ENCODE data around the gene DNMT3A. TPM values are rescaled to one million over a fixed set of nuclear protein-coding genes. Genes with fewer than 3 reads are reported as not detected.

DNMT3A gene
- total RNA-seq, 1 experiment from 2014 or later, result 8.0 TPM

DNA sequence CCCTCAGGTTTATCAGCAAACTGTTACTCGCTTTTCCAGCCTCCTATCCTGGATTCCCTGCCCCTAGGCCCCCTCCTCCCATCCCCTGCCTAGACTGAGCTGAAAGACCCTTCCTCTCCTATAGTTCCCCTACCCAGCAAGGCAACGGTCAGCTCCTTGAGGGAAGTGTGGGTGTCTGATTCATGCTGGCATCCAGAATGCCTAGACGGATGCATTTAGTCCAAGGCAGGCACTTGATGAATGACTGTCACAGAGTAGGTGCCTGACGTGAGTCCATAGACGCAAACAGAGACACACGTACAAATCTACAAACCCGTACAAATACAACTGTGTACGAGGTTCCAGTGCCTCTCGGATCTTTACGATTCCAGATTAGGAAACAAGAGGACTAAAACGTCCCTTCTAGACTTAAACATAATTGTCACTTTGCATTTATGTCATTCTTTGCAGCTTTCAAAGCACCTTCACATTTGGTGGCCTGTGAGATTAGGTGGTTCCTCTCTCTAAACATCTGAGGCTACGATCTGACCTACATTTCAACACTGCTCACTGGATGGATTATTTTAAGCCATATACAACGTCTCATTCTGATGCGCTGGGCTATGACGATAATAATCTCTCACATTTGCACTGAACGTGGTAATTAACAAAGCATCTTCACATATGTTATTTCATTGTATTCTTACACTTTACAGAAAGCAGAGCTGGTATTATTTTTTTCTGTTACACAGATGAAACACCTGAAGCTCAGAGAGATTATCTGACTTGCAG is 36.7 kb downstream of the DNMT3A start:
- Mint-ChIP-seq H3K27ac (ENCODE audit: low read depth, unreplicated experiment) (no peak overlapping the region), H3K4me1 (ENCODE audit: insufficient read depth, unreplicated experiment) (peaks cover 11% of the 10 kb centered on the region), H3K27me3 (ENCODE audit: insufficient read depth, unreplicated experiment) (no peaks in the 10 kb centered on the region), H3K36me3 (ENCODE audit: insufficient read depth, unreplicated experiment) (peaks cover 19% of the 10 kb centered on the region), H3K9me3 (ENCODE audit: unreplicated experiment) (no peaks in the 10 kb centered on the region), H3K4me3 (ENCODE audit: unreplicated experiment) (no peak overlapping the region)
- intact Hi-C loops (cut with micrococcal nuclease), result no loop called here
- BruUV-seq (replicated peaks), result no TSS peak
- POLR2A ChIA-PET, result no interaction called here
- CTCF ChIA-PET, result interaction anchor here (0.6 kb wide), 1 partner anchor 57 kb away, joined by 4 read pairs; no protein-coding TSS in a partner anchor
- TF ChIP-seq, protein P1, sequence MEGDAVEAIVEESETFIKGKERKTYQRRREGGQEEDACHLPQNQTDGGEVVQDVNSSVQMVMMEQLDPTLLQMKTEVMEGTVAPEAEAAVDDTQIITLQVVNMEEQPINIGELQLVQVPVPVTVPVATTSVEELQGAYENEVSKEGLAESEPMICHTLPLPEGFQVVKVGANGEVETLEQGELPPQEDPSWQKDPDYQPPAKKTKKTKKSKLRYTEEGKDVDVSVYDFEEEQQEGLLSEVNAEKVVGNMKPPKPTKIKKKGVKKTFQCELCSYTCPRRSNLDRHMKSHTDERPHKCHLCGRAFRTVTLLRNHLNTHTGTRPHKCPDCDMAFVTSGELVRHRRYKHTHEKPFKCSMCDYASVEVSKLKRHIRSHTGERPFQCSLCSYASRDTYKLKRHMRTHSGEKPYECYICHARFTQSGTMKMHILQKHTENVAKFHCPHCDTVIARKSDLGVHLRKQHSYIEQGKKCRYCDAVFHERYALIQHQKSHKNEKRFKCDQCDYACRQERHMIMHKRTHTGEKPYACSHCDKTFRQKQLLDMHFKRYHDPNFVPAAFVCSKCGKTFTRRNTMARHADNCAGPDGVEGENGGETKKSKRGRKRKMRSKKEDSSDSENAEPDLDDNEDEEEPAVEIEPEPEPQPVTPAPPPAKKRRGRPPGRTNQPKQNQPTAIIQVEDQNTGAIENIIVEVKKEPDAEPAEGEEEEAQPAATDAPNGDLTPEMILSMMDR (IDR thresholded peaks at IDR 0.05; ENCODE audit: unreplicated experiment), result no peak
- no peak for DNase-seq (ENCODE audit: unreplicated experiment)

DNA sequence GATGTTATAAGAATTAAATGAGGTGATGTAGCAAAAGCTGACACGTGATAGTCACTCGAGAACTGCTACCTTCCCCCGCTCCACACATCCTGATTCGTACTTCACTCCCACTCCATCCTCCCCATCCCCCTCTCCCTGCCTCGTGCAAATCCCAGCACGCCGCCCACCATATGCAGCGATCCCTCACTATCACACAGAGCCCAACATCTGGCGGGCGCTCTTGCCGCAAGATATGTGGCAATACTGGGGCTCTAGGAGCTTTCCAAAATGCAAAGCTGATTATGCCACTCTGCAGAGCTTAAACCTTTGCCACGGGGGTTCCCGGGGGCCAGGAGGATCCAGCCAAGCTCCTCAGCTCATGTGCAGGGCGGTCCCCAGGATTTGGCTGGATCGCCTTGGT is 37.4 kb downstream of the DNMT3A start:
- intact Hi-C loops (cut with micrococcal nuclease), result no loop called here
- POLR2A ChIA-PET, result no interaction called here
- H3K36me3 Mint-ChIP-seq (ENCODE audit: insufficient read depth, unreplicated experiment), result peaks cover 23% of the 10 kb centered on the region
- DNase-seq (ENCODE audit: unreplicated experiment), result no peak
- CTCF ChIA-PET, result no interaction called here
- H3K4me3 Mint-ChIP-seq (ENCODE audit: unreplicated experiment), result no peak overlapping the region
- no peak overlapping the region for H3K27ac Mint-ChIP-seq (ENCODE audit: low read depth, unreplicated experiment)
- H3K9me3 Mint-ChIP-seq (ENCODE audit: unreplicated experiment), result no peaks in the 10 kb centered on the region
- TF ChIP-seq, protein P1 (IDR thresholded peaks at IDR 0.05; ENCODE audit: unreplicated experiment), result no peak
- peaks cover 11% of the 10 kb centered on the region for H3K4me1 Mint-ChIP-seq (ENCODE audit: insufficient read depth, unreplicated experiment)
- no peaks in the 10 kb centered on the region for H3K27me3 Mint-ChIP-seq (ENCODE audit: insufficient read depth, unreplicated experiment)
- BruUV-seq (replicated peaks), result no TSS peak

DNA sequence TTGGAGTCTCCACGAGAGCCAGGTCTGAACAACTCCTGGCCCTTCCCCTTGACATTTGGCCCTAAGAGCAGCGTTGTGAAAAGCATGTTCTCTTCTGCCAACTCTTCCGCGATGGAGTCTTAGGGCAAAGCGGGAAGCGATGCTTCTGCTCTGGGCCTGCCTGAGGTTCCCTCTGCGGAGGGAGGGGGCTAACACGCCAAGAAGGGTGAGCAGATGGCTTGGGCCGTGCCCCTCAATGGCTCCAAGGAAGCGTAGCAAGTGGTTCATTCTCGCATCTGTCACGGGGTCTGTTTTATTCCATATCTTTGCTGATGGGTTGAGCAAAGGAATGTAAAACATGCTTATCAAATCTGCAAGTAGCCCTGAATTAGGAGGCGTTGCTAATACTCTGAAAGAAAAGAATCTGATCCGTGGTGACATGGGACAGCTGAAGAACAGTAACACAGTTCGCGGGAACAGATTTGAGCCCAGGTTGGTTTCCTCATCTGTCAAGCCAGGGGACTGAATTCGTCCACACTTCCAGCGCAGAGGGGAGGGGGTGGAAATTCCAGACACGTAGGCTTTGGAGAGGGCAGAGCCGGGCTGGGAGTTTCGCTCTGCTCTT is 38.0 kb downstream of the DNMT3A start:
- H3K4me1 Mint-ChIP-seq (ENCODE audit: insufficient read depth, unreplicated experiment), result peaks cover 11% of the 10 kb centered on the region
- no peak overlapping the region for H3K4me3 Mint-ChIP-seq (ENCODE audit: unreplicated experiment)
- intact Hi-C loops (cut with micrococcal nuclease), result no loop called here
- no peak overlapping the region for H3K27ac Mint-ChIP-seq (ENCODE audit: low read depth, unreplicated experiment)
- ChIA-PET CTCF (no interaction called here), POLR2A (no interaction called here)
- TF ChIP-seq, protein P1 (IDR thresholded peaks at IDR 0.05; ENCODE audit: unreplicated experiment), result no peak
- H3K36me3 Mint-ChIP-seq (ENCODE audit: insufficient read depth, unreplicated experiment), result peaks cover 18% of the 10 kb centered on the region
- no peaks in the 10 kb centered on the region for H3K9me3 Mint-ChIP-seq (ENCODE audit: unreplicated experiment)
- BruUV-seq (replicated peaks), result no TSS peak
- H3K27me3 Mint-ChIP-seq (ENCODE audit: insufficient read depth, unreplicated experiment), result no peaks in the 10 kb centered on the region
- DNase-seq (ENCODE audit: unreplicated experiment), result no peak

DNA sequence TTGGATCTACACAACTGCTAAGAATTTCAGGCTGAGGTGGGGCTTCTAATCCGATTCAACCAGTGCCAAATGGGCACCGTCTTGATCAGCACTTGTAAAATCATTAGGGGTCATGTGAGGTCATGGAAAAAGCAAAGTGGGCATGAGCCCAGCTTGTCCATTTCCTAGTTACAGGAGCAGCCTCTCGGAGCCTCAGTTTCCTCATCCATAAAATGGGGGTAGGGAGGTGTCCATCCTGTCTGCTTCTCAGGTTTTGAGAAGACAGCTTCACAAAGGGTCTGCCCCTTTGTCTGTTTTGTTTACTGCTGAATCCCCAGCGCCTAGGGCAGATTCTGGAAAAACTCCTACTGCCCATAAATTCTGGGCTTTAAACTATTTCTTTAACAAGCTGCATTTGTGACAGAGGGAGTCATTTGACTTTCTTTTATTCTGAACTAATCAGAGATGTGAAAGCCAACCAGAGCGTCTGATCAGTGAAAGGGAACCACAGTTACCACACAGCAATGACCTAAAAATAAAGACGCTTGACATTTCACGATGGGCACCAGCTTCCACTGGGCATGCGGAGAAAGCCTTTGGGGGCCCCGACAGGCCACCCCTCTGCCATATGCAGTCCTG is 38.9 kb downstream of the DNMT3A start:
- peaks cover 11% of the 10 kb centered on the region for H3K4me1 Mint-ChIP-seq (ENCODE audit: insufficient read depth, unreplicated experiment)

More for the DNA sequence above, 38.9 kb downstream of the DNMT3A start:
- Mint-ChIP-seq H3K9me3 (ENCODE audit: unreplicated experiment) (no peaks in the 10 kb centered on the region), H3K27me3 (ENCODE audit: insufficient read depth, unreplicated experiment) (no peaks in the 10 kb centered on the region), H3K4me3 (ENCODE audit: unreplicated experiment) (no peak overlapping the region), H3K36me3 (ENCODE audit: insufficient read depth, unreplicated experiment) (peaks cover 18% of the 10 kb centered on the region), H3K27ac (ENCODE audit: low read depth, unreplicated experiment) (no peak overlapping the region)
- ChIA-PET POLR2A (interaction anchor here (1.5 kb wide), 1 partner anchor 8 kb away, joined by 3 read pairs; no protein-coding TSS in a partner anchor), CTCF (interaction anchor here (1.1 kb wide), 1 partner anchor 17 kb away, joined by 3 read pairs; no protein-coding TSS in a partner anchor)
- intact Hi-C loops (cut with micrococcal nuclease), result no loop called here
- no peak for DNase-seq (ENCODE audit: unreplicated experiment)
- BruUV-seq (replicated peaks), result no TSS peak
- TF ChIP-seq, protein P1 (IDR thresholded peaks at IDR 0.05; ENCODE audit: unreplicated experiment), result no peak
